ENCODE data around the gene DNAJC4. TPM values are rescaled to one million over a fixed set of nuclear protein-coding genes. Genes with fewer than 3 reads are reported as not detected.

DNAJC4 gene
- total RNA-seq, 4 donors from 2014 or later = 19.2 to 25.8 (median 21.6) TPM

- TF ChIP-seq CTCF (IDR thresholded peaks at IDR 0.05) = no peak
- no peak for DNase-seq (ENCODE audit: low spot score)
- ATAC-seq (ENCODE audit: low FRiP score) = no peak
These were observed 34.1 kb downstream of the DNAJC4 start for GRCh38 chr11:64264371-64264852.

- no peak for ATAC-seq (ENCODE audit: low FRiP score)
- no peak for TF ChIP-seq CTCF (IDR thresholded peaks at IDR 0.05)
- no peak for DNase-seq (ENCODE audit: low spot score)
These were observed 35.1 kb downstream of the DNAJC4 start for GRCh38 chr11:64265176-64266160.

- ATAC-seq (ENCODE audit: low FRiP score) = no peak
- no peak for TF ChIP-seq CTCF (IDR thresholded peaks at IDR 0.05)
- no peak for DNase-seq (ENCODE audit: low spot score)
These were observed 36.0 kb downstream of the DNAJC4 start for GRCh38 chr11:64266339-64266738.

- DNase-seq (ENCODE audit: low spot score) (no peak), ATAC-seq (ENCODE audit: low FRiP score) (no peak)
- TF ChIP-seq CTCF (IDR thresholded peaks at IDR 0.05) = no peak
These were observed 37.0 kb downstream of the DNAJC4 start for GRCh38 chr11:64267207-64267945.

- no peak for ATAC-seq (ENCODE audit: low FRiP score)
- TF ChIP-seq CTCF (IDR thresholded peaks at IDR 0.05) = no peak
- DNase-seq (ENCODE audit: low spot score) = no peak
These were observed 37.9 kb downstream of the DNAJC4 start for GRCh38 chr11:64268025-64268892.

GRCh38 chr11:64268893-64269539 is 38.7 kb downstream of the DNAJC4 start:
- DNase-seq (ENCODE audit: low spot score) (no peak), ATAC-seq (ENCODE audit: low FRiP score) (no peak)
- TF ChIP-seq CTCF (IDR thresholded peaks at IDR 0.05) = no peak

Measured in omental fat pad (tissue), 4 donors.